ENCODE results near the gene NOB1. TPM values are rescaled to one million over a fixed set of nuclear protein-coding genes. Genes with fewer than 3 reads are reported as not detected.

Gene NOB1
- total and polyA plus RNA-seq, 8 donors = 4.9 to 76.4 (median 52.7) TPM

- Histone ChIP-seq H3K27me3 (no peaks in the 10 kb centered on the region), H3K4me3 (no peak overlapping the region), H3K4me1 (peaks cover 15 to 35% (median 27%) of the 10 kb centered on the region in 4 donors), H3K36me3 (peaks cover 3 to 11% (median 8%) of the 10 kb centered on the region in 4 donors), H3K27ac (no peak overlapping the region), H3K9me3 (no peaks in the 10 kb centered on the region)
- WGBS, 5 donors = 83 to 91% (median 89%) methylated on average over 10 of the region's 10 CpGs
- TF ChIP-seq POLR2AphosphoS5 (IDR thresholded peaks at IDR 0.05) (no peak), POLR2A (IDR thresholded peaks at IDR 0.05) (no peak), CTCF (IDR thresholded peaks at IDR 0.05) (no peak), EP300 (IDR thresholded peaks at IDR 0.05) (no peak)
- intact Hi-C loops (cut with DNase I; ENCODE audit: low total_unique reads) = no loop called here
- no peak for DNase-seq
Measured at GRCh38 chr16:69756705-69757104, 2.0 kb upstream of the NOB1 start.

GRCh38 chr16:69754143-69754468 is 620 bp downstream of the NOB1 start:
- Histone ChIP-seq H3K27ac (peak overlapping the region in 4 of 5 donors; percentile 79 to 83 (median 80)), H3K4me3 (peak overlapping the region; percentile 86 to 96 (median 91)), H3K27me3 (no peaks in the 10 kb centered on the region), H3K4me1 (peaks cover 14 to 28% (median 23%) of the 10 kb centered on the region in 4 donors), H3K36me3 (peaks cover 17 to 37% (median 34%) of the 10 kb centered on the region in 4 donors), H3K9me3 (no peaks in the 10 kb centered on the region)
- no peak for DNase-seq
- TF ChIP-seq POLR2A (IDR thresholded peaks at IDR 0.05) (no peak), CTCF (IDR thresholded peaks at IDR 0.05) (no peak), POLR2AphosphoS5 (IDR thresholded peaks at IDR 0.05) (no peak), EP300 (IDR thresholded peaks at IDR 0.05) (no peak)
- WGBS, 5 donors = 2 to 7% (median 5%) methylated on average over 4 of the region's 4 CpGs
- intact Hi-C loops (cut with DNase I; ENCODE audit: low total_unique reads) = no loop called here

- TF ChIP-seq CTCF (IDR thresholded peaks at IDR 0.05) = no peak
- TF ChIP-seq POLR2A (IDR thresholded peaks at IDR 0.05) = no peak
- no peak for TF ChIP-seq POLR2AphosphoS5 (IDR thresholded peaks at IDR 0.05)
- no peak for TF ChIP-seq EP300 (IDR thresholded peaks at IDR 0.05)
- H3K9me3 ChIP-seq = no peaks in the 10 kb centered on the region
- H3K27me3 ChIP-seq = no peaks in the 10 kb centered on the region
- H3K4me3 ChIP-seq = no peak overlapping the region
- intact Hi-C loops (cut with DNase I; ENCODE audit: low total_unique reads) = loop anchor here (5.0 kb wide), 1 partner anchor 37 kb away; no protein-coding TSS in a partner anchor
- peaks cover 9 to 24% (median 16%) of the 10 kb centered on the region in 4 donors for H3K4me1 ChIP-seq
- 86 to 91% (median 89%) methylated on average over 20 of the region's 20 CpGs for WGBS, 5 donors
- peaks cover 64 to 90% (median 87%) of the 10 kb centered on the region in 4 donors for H3K36me3 ChIP-seq
- no peak overlapping the region for H3K27ac ChIP-seq
- DNase-seq = no peak
Measured at GRCh38 chr16:69748694-69749345, 5.9 kb downstream of the NOB1 start.

GRCh38 chr16:69747115-69747514 is 7.6 kb downstream of the NOB1 start:
- 85 to 92% (median 90%) methylated on average over 8 of the region's 8 CpGs for WGBS, 5 donors
- H3K4me3 ChIP-seq = no peak overlapping the region
- intact Hi-C loops (cut with DNase I; ENCODE audit: low total_unique reads) = loop anchor here (5.0 kb wide), 1 partner anchor 35 kb away; no protein-coding TSS in a partner anchor
- peaks cover 71 to 100% (median 99%) of the 10 kb centered on the region in 4 donors for H3K36me3 ChIP-seq
- no peak for TF ChIP-seq POLR2AphosphoS5 (IDR thresholded peaks at IDR 0.05)
- no peak for TF ChIP-seq CTCF (IDR thresholded peaks at IDR 0.05)
- no peak for TF ChIP-seq POLR2A (IDR thresholded peaks at IDR 0.05)
- TF ChIP-seq EP300 (IDR thresholded peaks at IDR 0.05) = no peak
- peaks cover 0 to 21% (median 7%) of the 10 kb centered on the region in 4 donors for H3K4me1 ChIP-seq
- no peaks in the 10 kb centered on the region for H3K9me3 ChIP-seq
- H3K27ac ChIP-seq = no peak overlapping the region
- H3K27me3 ChIP-seq = no peaks in the 10 kb centered on the region
- no peak for DNase-seq
